ENCODE results near the gene BEAN1.

BEAN1 gene

DNA sequence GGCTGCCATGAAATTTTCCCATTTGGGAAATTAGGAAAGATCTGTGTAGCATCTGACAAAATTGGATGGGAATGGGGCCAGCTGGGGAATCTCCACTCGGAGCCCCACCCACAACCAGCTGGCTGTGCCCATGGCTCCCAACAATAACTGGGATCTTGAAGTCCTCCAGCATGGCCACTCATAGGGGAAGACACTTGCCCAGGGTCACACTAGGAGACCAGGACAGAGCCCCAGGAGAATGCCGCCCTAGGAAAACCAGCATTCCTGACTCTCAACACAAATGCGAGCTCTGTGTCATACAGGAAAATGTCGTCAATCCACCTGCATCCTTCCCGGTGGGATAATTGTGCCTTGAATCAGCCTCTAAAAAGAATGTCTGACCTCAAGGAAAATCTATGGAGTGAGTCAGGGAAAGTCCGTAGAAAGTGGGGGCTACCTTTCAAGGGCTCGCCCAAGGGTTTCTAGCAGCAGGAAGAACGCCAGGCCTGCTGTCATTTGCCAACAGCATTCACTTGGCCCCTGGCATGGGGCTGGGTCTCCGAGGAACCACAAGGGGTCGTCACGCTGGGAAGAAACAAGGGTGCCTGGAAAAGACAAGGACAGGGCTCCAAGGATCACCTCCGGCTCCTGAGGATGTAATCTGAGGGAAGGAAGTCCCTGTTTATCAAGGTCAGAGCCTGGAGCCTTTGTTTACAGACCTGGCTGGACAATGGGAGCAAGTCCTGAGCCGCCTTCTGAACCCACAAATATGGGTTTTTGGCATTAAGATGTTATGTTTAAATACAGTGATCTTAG is 44.7 kb upstream of the BEAN1 start:
- H3K27ac ChIP-seq, result no peak overlapping the region
- TF ChIP-seq CTCF (conservative IDR thresholded peaks at IDR 0.05), result no peak

DNA sequence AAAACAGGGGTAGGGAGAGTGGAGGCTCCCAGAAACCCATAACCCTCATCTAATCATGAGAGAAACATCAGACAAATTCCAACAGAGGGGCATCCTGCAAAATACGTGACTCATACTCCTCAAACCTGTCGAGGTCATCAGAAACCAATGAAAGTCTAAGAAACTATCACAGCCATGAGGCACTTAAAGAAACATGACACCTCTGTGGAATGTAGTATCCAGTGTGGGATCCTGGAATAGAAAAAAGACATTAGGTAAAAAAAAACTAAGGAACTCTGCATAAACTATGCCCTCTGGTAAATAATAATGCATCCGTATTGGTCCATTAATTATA is 44.2 kb upstream of the BEAN1 start:
- TF ChIP-seq CTCF (conservative IDR thresholded peaks at IDR 0.05), result no peak
- no peak overlapping the region for H3K27ac ChIP-seq

DNA sequence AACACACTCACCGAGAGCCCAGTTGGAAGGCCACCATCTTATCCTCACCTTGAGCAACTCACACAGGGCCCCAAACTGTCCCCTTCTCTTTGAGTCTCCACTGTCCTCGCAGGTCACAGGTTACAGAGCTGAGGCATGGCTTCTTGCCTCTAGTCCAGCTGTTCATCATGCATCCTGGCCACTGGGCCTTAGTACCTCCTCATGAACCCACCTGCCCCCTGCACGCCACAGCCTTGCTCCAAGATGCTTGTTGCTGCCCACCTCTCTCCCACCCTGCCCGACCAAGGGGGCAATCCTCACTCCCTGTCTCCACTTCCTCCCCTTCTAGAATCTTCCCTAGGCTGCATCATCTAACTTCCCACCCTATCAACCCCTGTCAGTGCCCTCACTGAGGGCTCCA is 43.5 kb upstream of the BEAN1 start:
- TF ChIP-seq CTCF (conservative IDR thresholded peaks at IDR 0.05), result no peak
- H3K27ac ChIP-seq, result no peak overlapping the region

DNA sequence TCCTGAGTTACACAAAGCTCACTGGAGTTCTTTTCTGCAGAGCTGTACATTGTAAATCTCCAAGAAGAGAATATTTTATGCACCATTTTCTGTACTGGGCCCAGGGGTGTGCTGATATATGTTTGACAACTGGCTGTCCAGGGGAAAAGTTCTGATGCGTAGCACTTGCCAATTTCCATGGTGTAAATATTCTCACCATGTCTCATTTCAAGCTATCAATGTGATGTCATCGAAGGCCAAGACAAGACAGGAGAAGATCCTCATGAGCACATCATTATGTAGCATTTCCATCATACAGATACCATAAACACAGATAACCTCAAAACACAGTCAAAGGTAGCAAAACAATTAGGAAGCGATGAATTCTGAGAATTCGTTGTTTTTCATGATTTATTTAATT is 41.7 kb upstream of the BEAN1 start:
- no peak overlapping the region for H3K27ac ChIP-seq
- no peak for TF ChIP-seq CTCF (conservative IDR thresholded peaks at IDR 0.05)

DNA sequence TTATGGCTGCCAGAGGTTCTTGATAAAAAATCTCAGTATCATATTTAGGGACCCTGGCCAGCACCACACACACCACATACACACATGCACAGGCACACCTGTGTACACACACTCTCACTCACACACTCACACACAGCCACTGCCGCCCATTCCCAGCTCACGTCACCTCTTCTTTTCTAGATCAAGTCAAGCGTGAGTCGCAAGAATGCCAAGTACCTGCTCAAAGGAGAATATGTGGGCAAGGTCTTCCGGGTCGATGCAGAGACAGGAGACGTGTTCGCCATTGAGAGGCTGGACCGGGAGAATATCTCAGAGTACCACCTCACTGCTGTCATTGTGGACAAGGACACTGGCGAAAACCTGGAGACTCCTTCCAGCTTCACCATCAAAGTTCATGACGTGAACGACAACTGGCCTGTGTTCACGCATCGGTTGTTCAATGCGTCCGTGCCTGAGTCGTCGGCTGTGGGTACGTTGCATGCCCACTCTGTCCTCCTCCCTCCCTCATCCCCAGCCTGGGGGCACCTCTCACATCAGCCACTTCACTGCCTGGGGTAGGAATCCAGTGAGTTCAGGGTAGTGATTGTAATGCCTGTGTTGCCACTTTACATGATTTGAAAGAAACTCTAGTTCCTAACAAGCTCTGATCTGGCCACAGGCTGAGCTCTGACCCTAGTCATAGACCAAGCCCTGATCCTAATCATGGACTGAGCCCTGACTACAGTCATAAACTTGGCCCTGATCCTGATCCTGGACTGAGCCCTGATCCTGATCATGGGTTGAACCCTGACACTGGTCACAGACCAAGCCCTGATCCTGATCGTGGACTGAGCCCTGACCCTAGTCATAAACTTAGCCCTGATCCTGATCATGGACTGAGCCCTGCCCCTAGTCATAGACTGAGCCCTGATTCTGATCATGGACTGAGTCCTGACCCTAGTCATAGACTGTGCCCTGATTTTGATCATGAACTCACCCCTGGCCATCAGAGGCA is 40.2 kb upstream of the BEAN1 start:
- no peak for TF ChIP-seq CTCF (conservative IDR thresholded peaks at IDR 0.05)
- no peak overlapping the region for H3K27ac ChIP-seq

DNA sequence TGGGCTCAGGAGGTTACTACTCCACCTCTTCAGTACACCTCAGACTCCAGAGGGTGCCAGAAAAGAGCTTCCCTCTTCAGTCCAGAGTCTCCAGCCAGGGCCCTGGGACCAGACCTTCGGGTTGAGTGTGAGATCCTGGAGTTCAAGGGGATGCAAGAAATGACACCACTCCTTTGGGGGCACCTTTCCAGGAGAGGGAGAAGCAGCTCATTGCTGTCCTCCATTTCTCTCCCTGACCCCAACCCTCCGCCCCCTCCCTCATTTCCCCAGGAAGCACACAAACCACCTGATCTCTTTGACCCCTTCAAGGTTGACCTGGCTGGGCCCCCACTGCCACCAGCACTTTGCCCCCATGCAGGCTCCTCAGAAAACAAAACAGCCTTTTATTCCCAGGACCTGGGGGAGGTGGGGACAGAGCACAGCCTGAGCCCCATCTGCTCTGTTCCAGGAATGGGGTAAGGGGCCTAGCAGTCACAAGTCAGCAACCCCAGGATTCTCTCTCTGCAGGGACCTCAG is 39.2 kb upstream of the BEAN1 start:
- H3K27ac ChIP-seq, result no peak overlapping the region
- TF ChIP-seq CTCF (conservative IDR thresholded peaks at IDR 0.05), result no peak
